ENCODE data around the gene QDPR.

Gene QDPR

GRCh38 chr4:17511950-17512795, at the start of gene QDPR:
QDPR (minus strand) TSS chr4:17512090; CDS start chr4:17512054, 36 bp downstream.
- peaks cover 11% of the 10 kb centered on the region; the same call in 1 of the 2 replicates for H3F3A ChIP-seq (ENCODE audit: insufficient read depth)
- peak within 1 kb of the TSS; percentile 62 for H3K4me3 ChIP-seq (ENCODE audit: insufficient read depth, low read length, poor library complexity, severe bottlenecking)
- H3K4me2 ChIP-seq (ENCODE audit: low read depth, low read length, poor library complexity, severe bottlenecking): peak within 1 kb of the TSS; percentile 80
- no peaks in the 10 kb centered on the region for H3K9me3 ChIP-seq (ENCODE audit: insufficient read depth, low read length)
- H3K36me3 ChIP-seq (ENCODE audit: low read length): no peaks in the 10 kb centered on the region; the same call in 1 of the 2 replicates
- peaks cover 23% of the 10 kb centered on the region for H3K79me2 ChIP-seq (ENCODE audit: insufficient read depth, low read length)
- H3K27me3 ChIP-seq (ENCODE audit: low read length): no peaks in the 10 kb centered on the region
- no peaks in the 10 kb centered on the region for H3K9me2 ChIP-seq (replicated peaks; ENCODE audit: insufficient read depth, low read length)
- H2AFZ ChIP-seq (ENCODE audit: low read depth, low read length, severe bottlenecking): peak within 1 kb of the TSS; percentile 76
- H3K9ac ChIP-seq (ENCODE audit: low read length): peak within 1 kb of the TSS; percentile 77
- TF ChIP-seq EZH2phosphoT487 (conservative IDR thresholded peaks at IDR 0.05; ENCODE audit: low read length): no peak
- TF ChIP-seq, protein P1, sequence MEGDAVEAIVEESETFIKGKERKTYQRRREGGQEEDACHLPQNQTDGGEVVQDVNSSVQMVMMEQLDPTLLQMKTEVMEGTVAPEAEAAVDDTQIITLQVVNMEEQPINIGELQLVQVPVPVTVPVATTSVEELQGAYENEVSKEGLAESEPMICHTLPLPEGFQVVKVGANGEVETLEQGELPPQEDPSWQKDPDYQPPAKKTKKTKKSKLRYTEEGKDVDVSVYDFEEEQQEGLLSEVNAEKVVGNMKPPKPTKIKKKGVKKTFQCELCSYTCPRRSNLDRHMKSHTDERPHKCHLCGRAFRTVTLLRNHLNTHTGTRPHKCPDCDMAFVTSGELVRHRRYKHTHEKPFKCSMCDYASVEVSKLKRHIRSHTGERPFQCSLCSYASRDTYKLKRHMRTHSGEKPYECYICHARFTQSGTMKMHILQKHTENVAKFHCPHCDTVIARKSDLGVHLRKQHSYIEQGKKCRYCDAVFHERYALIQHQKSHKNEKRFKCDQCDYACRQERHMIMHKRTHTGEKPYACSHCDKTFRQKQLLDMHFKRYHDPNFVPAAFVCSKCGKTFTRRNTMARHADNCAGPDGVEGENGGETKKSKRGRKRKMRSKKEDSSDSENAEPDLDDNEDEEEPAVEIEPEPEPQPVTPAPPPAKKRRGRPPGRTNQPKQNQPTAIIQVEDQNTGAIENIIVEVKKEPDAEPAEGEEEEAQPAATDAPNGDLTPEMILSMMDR (IDR thresholded peaks at IDR 0.05; ENCODE audit: insufficient read depth, low read length, poor library complexity, severe bottlenecking): peak; percentile 37
- peak within 1 kb of the TSS; percentile 54 for H3K27ac ChIP-seq (ENCODE audit: low read depth, low read length)
- H4K20me1 ChIP-seq (ENCODE audit: low read depth, low read length): no peaks in the 10 kb centered on the region

DNA sequence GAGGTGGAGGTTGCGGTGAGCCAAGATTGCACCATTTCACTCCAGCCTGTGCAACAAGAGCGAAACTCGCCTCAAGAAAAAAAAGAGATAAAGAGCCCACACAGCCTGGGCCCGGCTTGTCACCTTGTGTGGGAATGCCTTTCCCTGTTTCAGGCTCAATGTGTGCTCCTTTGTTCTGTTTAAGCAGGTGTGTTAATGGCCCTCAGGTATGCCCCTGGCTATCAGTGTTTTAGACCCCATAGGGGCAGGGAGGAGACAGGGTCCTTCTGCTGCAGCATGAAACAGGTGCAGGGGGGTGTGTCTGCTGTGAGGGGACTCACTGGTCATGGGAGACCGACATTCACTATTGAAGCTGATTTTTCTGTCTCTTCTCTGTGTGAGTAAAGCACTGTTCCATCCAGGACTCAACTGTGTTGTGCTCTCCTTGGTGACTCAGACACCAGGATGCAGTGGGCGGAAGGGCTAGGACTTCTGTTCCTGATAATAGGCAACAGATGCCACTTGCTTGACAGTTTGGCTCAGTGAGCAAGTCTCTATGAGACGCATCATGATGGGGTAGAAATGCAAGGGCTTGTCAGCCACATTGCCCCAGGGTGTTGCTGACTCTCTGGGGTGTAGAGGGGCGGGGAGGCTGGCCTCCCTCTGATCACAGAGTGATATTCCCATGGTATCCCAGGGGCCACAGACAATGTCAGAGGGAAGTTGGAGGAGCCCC, 49.5 kb upstream of the QDPR start:
- H4K20me1 ChIP-seq (ENCODE audit: low read depth, low read length): no peaks in the 10 kb centered on the region
- H3K9me3 ChIP-seq (ENCODE audit: insufficient read depth, low read length): no peaks in the 10 kb centered on the region
- H3K36me3 ChIP-seq (ENCODE audit: low read length): no peaks in the 10 kb centered on the region
- no peak overlapping the region for H3K9ac ChIP-seq (ENCODE audit: low read length)
- no peak overlapping the region for H3K27ac ChIP-seq (ENCODE audit: low read depth, low read length)
- no peak overlapping the region for H3K4me3 ChIP-seq (ENCODE audit: insufficient read depth, low read length, poor library complexity, severe bottlenecking)
- H3K4me2 ChIP-seq (ENCODE audit: low read depth, low read length, poor library complexity, severe bottlenecking): no peak overlapping the region
- H3K79me2 ChIP-seq (ENCODE audit: insufficient read depth, low read length): no peaks in the 10 kb centered on the region
- H3F3A ChIP-seq (ENCODE audit: insufficient read depth): no peaks in the 10 kb centered on the region
- no peak overlapping the region for H2AFZ ChIP-seq (ENCODE audit: low read depth, low read length, severe bottlenecking)
- H3K9me2 ChIP-seq (replicated peaks; ENCODE audit: insufficient read depth, low read length): no peaks in the 10 kb centered on the region
- TF ChIP-seq, protein P1 (IDR thresholded peaks at IDR 0.05; ENCODE audit: insufficient read depth, low read length, poor library complexity, severe bottlenecking): no peak
- no peak for TF ChIP-seq EZH2phosphoT487 (conservative IDR thresholded peaks at IDR 0.05; ENCODE audit: low read length)
- H3K27me3 ChIP-seq (ENCODE audit: low read length): no peaks in the 10 kb centered on the region

GRCh38 chr4:17560065-17560673, 48.3 kb upstream of the QDPR start:
- Histone ChIP-seq H3K4me3 (ENCODE audit: insufficient read depth, low read length, poor library complexity, severe bottlenecking) (no peak overlapping the region), H3K36me3 (ENCODE audit: low read length) (no peaks in the 10 kb centered on the region), H3K79me2 (ENCODE audit: insufficient read depth, low read length) (no peaks in the 10 kb centered on the region), H2AFZ (ENCODE audit: low read depth, low read length, severe bottlenecking) (no peak overlapping the region), H3K27ac (ENCODE audit: low read depth, low read length) (no peak overlapping the region), H3K9me3 (ENCODE audit: insufficient read depth, low read length) (no peaks in the 10 kb centered on the region), H4K20me1 (ENCODE audit: low read depth, low read length) (no peaks in the 10 kb centered on the region), H3K27me3 (ENCODE audit: low read length) (no peaks in the 10 kb centered on the region), H3F3A (ENCODE audit: insufficient read depth) (no peaks in the 10 kb centered on the region), H3K9me2 (replicated peaks; ENCODE audit: insufficient read depth, low read length) (no peaks in the 10 kb centered on the region), H3K9ac (ENCODE audit: low read length) (no peak overlapping the region), H3K4me2 (ENCODE audit: low read depth, low read length, poor library complexity, severe bottlenecking) (no peak overlapping the region)
- TF ChIP-seq, protein P1 (IDR thresholded peaks at IDR 0.05; ENCODE audit: insufficient read depth, low read length, poor library complexity, severe bottlenecking): no peak
- no peak for TF ChIP-seq EZH2phosphoT487 (conservative IDR thresholded peaks at IDR 0.05; ENCODE audit: low read length)
